Stimulated activated CD4-positive, alpha-beta T cell treated with anti-CD3 and anti-CD28 coated beads, Interleukin-1b, Interleukin-23, amount 100 ng/mL, for 24 hours (primary cell): ENCODE data around the gene IYD.
"Not testable (repeated sequence)": the region's sequence is repeated elsewhere in the genome, so short reads cannot be mapped to it uniquely, and the experiment has no call there.

Source experiments
- DNase-seq, 4 experiments: peaks; one replicate each; pipeline ENCODE4 v3.0.0-alpha.2; 2020; ENCODE audit warnings: low read depth in 4 of 4, low spot score in 1 of 4

Gene IYD

GRCh38 chr6:150427843-150428242, 59.0 kb downstream of the IYD start:
- DNase-seq, result no peak

GRCh38 chr6:150430815-150431214, 62.0 kb downstream of the IYD start:
- DNase-seq, result no peak

GRCh38 chr6:150435360-150435759, 66.5 kb downstream of the IYD start:
- no peak for DNase-seq

GRCh38 chr6:150435832-150436231, 67.0 kb downstream of the IYD start:
- DNase-seq, result no peak

DNA sequence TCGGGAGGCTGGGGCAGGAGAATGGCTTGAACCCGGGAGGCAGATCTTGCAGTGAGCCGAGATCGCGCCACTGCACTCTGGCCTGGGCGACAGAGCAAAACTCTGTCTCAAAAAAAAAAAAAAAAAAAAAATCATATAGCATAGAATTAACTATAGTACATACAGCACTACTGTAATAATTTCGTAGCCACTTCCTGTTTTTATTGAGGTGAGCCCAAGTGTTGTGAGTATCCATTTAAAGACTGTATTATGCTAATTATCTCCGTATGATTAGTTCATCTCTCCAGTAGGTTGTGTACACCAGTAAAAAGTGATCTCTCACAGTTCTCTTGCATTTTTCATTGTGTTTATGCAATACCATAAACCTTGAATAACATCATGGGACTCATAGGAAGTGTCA, 70.6 kb downstream of the IYD start:
- no peak for DNase-seq

- no peak for DNase-seq
These were observed 74.8 kb downstream of the IYD start for GRCh38 chr6:150443621-150444020.

- no peak for DNase-seq
These were observed 75.5 kb downstream of the IYD start for GRCh38 chr6:150444308-150444707.

- no peak for DNase-seq
These were observed 76.7 kb downstream of the IYD start for GRCh38 chr6:150445486-150445885.

DNA sequence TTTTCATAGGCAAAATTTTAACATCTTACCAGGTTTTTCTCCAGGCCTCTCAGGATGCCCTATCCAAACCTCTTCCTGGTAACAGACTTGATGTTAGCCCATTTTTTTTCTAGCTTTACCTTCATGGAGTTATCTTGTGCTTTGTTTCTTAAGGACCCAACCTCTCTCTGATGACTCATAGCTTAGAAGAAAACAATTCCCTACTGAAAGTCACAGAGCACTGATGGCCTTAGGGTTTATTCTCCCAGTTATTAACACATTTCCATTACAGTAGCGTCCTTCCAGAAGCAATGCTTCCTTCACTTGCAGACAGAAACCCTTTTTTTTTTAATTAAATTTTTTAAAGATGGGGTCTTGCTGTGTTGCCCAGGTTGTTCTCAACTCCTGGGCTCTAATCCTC, 79.4 kb downstream of the IYD start:
- DNase-seq, result no peak

- not testable (repeated sequence) for DNase-seq
These were observed 80.2 kb downstream of the IYD start for GRCh38 chr6:150449055-150449454.

GRCh38 chr6:150450918-150451317, 82.1 kb downstream of the IYD start:
- no peak for DNase-seq

DNA sequence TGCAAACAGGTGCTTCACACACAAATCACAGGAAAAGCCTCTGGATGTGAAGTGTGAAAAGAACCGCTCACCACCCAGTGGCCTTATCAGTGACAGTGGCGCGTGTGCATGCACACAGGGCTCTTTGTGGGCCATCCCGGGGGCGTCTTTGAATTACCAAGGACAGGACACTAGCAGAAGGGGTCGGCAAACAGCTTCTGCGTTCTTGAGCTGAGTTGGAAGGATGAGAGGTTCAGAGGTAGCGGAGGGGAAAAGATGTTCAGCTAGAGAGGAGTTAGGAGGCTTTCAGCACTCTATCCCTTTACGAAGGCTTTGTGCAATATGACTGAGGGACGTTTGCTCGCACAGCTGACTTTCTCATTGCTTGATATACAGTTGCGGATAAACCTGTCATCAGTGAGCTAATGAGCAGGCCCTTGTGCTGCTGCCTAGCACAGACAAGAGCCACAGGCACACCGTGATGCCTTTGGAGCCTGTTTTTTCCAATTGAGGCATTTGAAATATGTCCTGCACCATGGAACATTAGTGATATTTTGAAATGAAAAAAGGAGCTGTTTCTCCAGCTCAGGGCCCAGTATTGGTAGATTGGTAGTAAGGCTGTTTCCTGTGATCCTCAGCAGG, 83.1 kb downstream of the IYD start:
- no peak for DNase-seq

DNA sequence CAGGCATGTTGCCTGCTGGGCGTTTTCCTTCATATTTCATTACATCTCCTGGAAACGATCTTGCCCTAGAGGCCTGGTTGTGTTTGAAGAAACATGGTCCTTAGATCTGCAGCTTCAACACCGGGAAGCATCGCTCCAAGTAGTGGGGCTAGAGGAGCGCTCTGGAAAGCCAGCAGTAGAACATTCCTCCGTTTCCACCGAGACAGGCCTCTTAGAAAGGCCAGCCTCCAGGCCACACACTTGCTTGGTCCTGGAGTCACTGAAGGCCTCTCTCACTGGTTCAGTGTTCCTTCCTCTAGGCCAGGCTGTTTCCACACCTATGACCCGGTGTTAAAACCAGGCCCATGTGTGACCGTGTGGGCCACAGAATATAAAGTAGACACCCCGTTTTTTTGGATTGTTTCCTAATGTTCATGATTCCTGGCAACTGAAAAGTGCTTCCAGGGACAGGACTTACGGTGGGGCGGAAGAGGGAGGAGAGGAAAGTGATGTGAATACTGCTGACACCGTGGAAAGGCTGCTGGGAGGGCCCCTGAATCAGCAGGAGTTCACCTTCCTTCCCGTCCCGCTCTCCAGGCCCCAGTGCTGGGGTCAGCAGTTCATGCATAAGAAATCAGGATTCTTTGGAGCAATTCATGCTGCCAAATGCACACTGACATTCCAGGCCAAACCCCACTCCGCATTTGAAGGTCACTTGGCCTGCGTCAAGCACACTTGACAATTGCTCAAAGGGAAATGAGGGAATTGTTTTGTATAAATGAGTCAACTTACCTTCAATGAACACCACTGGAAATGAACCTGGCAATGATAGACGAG, 83.8 kb downstream of the IYD start:
- DNase-seq, result no peak

GRCh38 chr6:150453357-150453756, 84.5 kb downstream of the IYD start:
- no peak for DNase-seq
